Activated CD8-positive, alpha-beta T cell treated with anti-CD3 and anti-CD28 coated beads, Interleukin-2, amount 10 ng/mL, durations not matched to agents 7 days and 5 days (primary cell): ENCODE results near the gene RABGEF1. TPM values are rescaled to one million over a fixed set of nuclear protein-coding genes. Genes with fewer than 3 reads are reported as not detected.
"Not testable (repeated sequence)": the region's sequence is repeated elsewhere in the genome, so short reads cannot be mapped to it uniquely, and the experiment has no call there.

Source experiments
- ATAC-seq: fragments of 150-1000 bp; cut with Tn5 transposase; one replicate; pipeline ENCODE4 v1.10.0; 2021; ENCODE audit warnings: moderate library complexity
- CTCF ChIA-PET: fragments of 350-600 bp; sonication (Branson Sonifier 250); formaldehyde crosslinking; loops from one replicate; lab custom pipeline; 2021; ENCODE audit warnings: antibody characterized with exemption; lab: Charles Lee
- POLR2A ChIA-PET: fragments of 350-600 bp; sonication (Branson Sonifier 250); formaldehyde crosslinking; loops from one replicate; lab custom pipeline; 2021; ENCODE audit warnings: antibody characterized with exemption; lab: Charles Lee
- DNase-seq: peaks from one replicate; pipeline ENCODE4 v3.0.0-alpha.2; 2020
- H3K27ac Mint-ChIP-seq: one replicate; pipeline ENCODE4 v1.8.0; 2021; ENCODE audit warnings: mild to moderate bottlenecking, mixed read lengths
- H3K27me3 Mint-ChIP-seq: one replicate; pipeline ENCODE4 v1.8.0; 2021; ENCODE audit warnings: low read depth, mixed read lengths
- H3K36me3 Mint-ChIP-seq: one replicate; pipeline ENCODE4 v1.8.0; 2021; ENCODE audit warnings: low read depth, mixed read lengths
- H3K4me1 Mint-ChIP-seq: one replicate; pipeline ENCODE4 v1.8.0; 2021; ENCODE audit warnings: low read depth, mixed read lengths
- H3K4me3 Mint-ChIP-seq: one replicate; pipeline ENCODE4 v1.8.0; 2021; ENCODE audit warnings: mild to moderate bottlenecking, mixed read lengths
- H3K9me3 Mint-ChIP-seq: one replicate; pipeline ENCODE4 v1.8.0; 2022; ENCODE audit warnings: mixed read lengths; ENCODE audit not compliant: insufficient read depth
- total RNA-seq, 2 experiments: library from RNA; stranded (reverse); gene quantifications; one replicate each; pipeline ENCODE4 v1.2.3, GENCODE V29; 2021

The RABGEF1 gene
- total RNA-seq, 2 experiments from 2014 or later, result 23.2 to 23.8 TPM

- H3K27me3 Mint-ChIP-seq, H3K27ac Mint-ChIP-seq, DNase-seq, H3K4me3 Mint-ChIP-seq, ATAC-seq, CTCF ChIA-PET, H3K4me1 Mint-ChIP-seq, POLR2A ChIA-PET: not testable (repeated sequence)
- Mint-ChIP-seq H3K9me3 (peaks cover 19% of the 10 kb centered on the region), H3K36me3 (peaks cover 26% of the 10 kb centered on the region)
Measured at GRCh38 chr7:66710752-66711151, 29.8 kb upstream of the RABGEF1 start.

GRCh38 chr7:66713687-66714086 lies 26.8 kb upstream of the RABGEF1 start:
- DNase-seq (no peak), ATAC-seq (no peak)
- peaks cover 13% of the 10 kb centered on the region for H3K9me3 Mint-ChIP-seq
- ChIA-PET CTCF (no interaction called here), POLR2A (no interaction called here)
- no peak overlapping the region for H3K27ac Mint-ChIP-seq
- H3K4me1 Mint-ChIP-seq, result no peaks in the 10 kb centered on the region
- peaks cover 20% of the 10 kb centered on the region for H3K36me3 Mint-ChIP-seq
- H3K4me3 Mint-ChIP-seq, result no peak overlapping the region
- no peaks in the 10 kb centered on the region for H3K27me3 Mint-ChIP-seq

DNA sequence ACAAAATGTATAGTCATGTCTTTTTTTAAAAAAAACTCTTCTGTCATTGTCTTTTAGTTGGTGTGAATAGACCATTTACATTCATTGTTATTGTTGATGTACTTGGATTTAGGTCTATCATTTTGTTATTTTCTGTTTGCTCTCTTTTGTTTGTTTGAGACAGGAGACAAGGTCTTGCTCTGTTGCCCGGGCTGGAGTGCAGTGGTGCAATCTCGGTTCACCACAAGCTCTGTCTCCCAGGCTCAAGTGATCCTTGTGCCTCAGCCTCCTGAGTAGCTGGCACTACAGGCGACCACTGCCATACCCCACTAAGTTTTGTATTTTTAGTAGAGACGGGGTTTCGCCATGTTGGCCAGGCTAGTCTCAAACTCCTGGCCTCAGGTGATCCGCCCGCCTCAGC lies 23.9 kb upstream of the RABGEF1 start:
- CTCF ChIA-PET, H3K4me3 Mint-ChIP-seq, H3K27me3 Mint-ChIP-seq: not testable (repeated sequence)

DNA sequence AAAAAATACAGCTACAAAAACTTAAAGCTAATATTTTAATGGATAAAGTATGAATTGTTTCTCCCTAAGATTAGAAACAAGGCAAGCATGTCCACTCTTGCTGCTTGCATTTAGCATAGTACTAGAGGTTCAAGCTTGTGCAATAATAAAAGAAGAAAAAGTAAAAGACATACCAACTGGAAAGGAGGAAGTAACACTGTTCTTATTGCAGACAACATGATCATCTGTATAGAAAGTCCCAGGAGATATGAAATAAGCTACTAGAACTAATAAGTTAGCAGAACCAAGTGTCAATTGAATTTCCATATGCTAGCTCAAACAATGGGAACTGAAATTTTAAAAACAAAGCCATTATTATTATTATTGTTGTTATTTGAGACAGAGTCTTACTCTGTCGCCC lies 20.0 kb upstream of the RABGEF1 start:
- CTCF ChIA-PET, result no interaction called here

More for the DNA sequence above, 23.9 kb upstream of the RABGEF1 start:
- ATAC-seq, POLR2A ChIA-PET, DNase-seq, H3K4me1 Mint-ChIP-seq, H3K27ac Mint-ChIP-seq: not testable (repeated sequence)
- peaks cover 19% of the 10 kb centered on the region for H3K36me3 Mint-ChIP-seq
- H3K9me3 Mint-ChIP-seq, result peaks cover 13% of the 10 kb centered on the region

GRCh38 chr7:66725843-66726242 lies 14.7 kb upstream of the RABGEF1 start:
- POLR2A ChIA-PET, result interaction anchor here (0.6 kb wide), 1 partner anchor 45 kb away, joined by 3 read pairs; no protein-coding TSS in a partner anchor
- no peak overlapping the region for H3K4me3 Mint-ChIP-seq

More for the DNA sequence above, 20.0 kb upstream of the RABGEF1 start:
- H3K36me3 Mint-ChIP-seq, result peaks cover 19% of the 10 kb centered on the region
- no peaks in the 10 kb centered on the region for H3K4me1 Mint-ChIP-seq
- no peak for ATAC-seq
- H3K9me3 Mint-ChIP-seq, result peaks cover 18% of the 10 kb centered on the region
- DNase-seq, result no peak
- no peak overlapping the region for H3K27ac Mint-ChIP-seq
- POLR2A ChIA-PET, result interaction anchor here (0.6 kb wide), 2 partner anchors 20 to 161 kb away, joined by 3 read pairs; partner anchors contain the start of gene RABGEF1
- no peak overlapping the region for H3K4me3 Mint-ChIP-seq
- H3K27me3 Mint-ChIP-seq, result no peaks in the 10 kb centered on the region

GRCh38 chr7:66727058-66727457 lies 13.5 kb upstream of the RABGEF1 start:
- peaks cover 18% of the 10 kb centered on the region for H3K9me3 Mint-ChIP-seq
- DNase-seq (no peak), ATAC-seq (no peak)
- ChIA-PET CTCF (no interaction called here), POLR2A (no interaction called here)
- no peaks in the 10 kb centered on the region for H3K4me1 Mint-ChIP-seq
- no peaks in the 10 kb centered on the region for H3K27me3 Mint-ChIP-seq
- H3K36me3 Mint-ChIP-seq, result peaks cover 19% of the 10 kb centered on the region
- no peak overlapping the region for H3K27ac Mint-ChIP-seq
- no peak overlapping the region for H3K4me3 Mint-ChIP-seq

More at GRCh38 chr7:66725843-66726242, 14.7 kb upstream of the RABGEF1 start:
- peaks cover 19% of the 10 kb centered on the region for H3K36me3 Mint-ChIP-seq
- peaks cover 18% of the 10 kb centered on the region for H3K9me3 Mint-ChIP-seq
- ATAC-seq (no peak), DNase-seq (no peak)
- H3K4me1 Mint-ChIP-seq, result no peaks in the 10 kb centered on the region
- no peaks in the 10 kb centered on the region for H3K27me3 Mint-ChIP-seq
- H3K27ac Mint-ChIP-seq, result no peak overlapping the region
- CTCF ChIA-PET, result no interaction called here

DNA sequence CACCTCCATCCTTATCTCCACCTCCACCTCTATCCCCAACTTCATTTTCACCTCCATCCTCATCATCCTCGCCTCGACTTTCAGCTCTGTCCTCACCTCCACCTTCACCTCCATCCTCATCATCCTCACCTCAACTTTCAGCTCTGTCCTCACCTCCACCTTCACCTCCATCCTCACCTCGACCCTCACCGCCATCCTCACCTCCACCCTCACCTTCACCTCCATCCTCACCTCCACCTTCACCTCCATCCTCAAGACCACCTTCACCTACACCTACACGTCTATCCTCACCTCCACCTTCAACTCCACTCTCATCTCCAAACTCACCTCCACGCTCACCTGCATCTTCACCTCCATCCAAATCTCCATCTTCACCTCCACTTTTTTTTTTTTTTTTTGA lies 12.0 kb upstream of the RABGEF1 start:
- Mint-ChIP-seq H3K9me3 (peaks cover 15% of the 10 kb centered on the region), H3K4me1 (no peaks in the 10 kb centered on the region), H3K36me3 (peaks cover 15% of the 10 kb centered on the region), H3K4me3 (no peak overlapping the region), H3K27me3 (no peaks in the 10 kb centered on the region), H3K27ac (peak overlapping the region; percentile 29)
- CTCF ChIA-PET, result no interaction called here
- no peak for ATAC-seq
- no peak for DNase-seq
- POLR2A ChIA-PET, result no interaction called here

DNA sequence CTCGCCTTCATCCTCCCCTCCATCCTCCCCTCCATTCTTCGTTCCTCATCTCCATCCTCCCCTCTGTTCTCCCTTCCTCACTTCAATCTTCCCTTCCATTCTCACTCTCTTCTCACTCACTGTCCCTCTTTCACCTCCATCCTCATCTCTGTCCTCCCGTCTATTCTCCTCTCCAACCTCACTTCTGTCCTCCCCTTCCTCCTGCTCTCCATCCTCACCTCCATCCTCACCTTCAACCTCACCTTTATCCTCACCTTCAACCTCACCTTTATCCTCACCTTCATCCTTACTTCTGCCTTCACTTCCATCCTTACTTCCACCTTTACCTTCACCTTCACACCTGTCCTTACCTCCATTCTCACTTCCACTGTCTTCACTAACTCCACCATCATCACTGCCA lies 11.3 kb upstream of the RABGEF1 start:
- Mint-ChIP-seq H3K36me3 (peaks cover 12% of the 10 kb centered on the region), H3K4me1 (no peaks in the 10 kb centered on the region)
- POLR2A ChIA-PET, result no interaction called here

GRCh38 chr7:66731986-66732385 lies 8.5 kb upstream of the RABGEF1 start:
- H3K36me3 Mint-ChIP-seq, result peaks cover 18% of the 10 kb centered on the region
- no peak for DNase-seq
- H3K27me3 Mint-ChIP-seq, result no peaks in the 10 kb centered on the region
- no peak overlapping the region for H3K27ac Mint-ChIP-seq
- no peaks in the 10 kb centered on the region for H3K9me3 Mint-ChIP-seq
- no peak for ATAC-seq
- POLR2A ChIA-PET, result no interaction called here
- no peaks in the 10 kb centered on the region for H3K4me1 Mint-ChIP-seq
- CTCF ChIA-PET, result no interaction called here
- no peak overlapping the region for H3K4me3 Mint-ChIP-seq

More for the DNA sequence above, 11.3 kb upstream of the RABGEF1 start:
- Mint-ChIP-seq H3K9me3 (peaks cover 11% of the 10 kb centered on the region), H3K27ac (no peak overlapping the region), H3K4me3 (no peak overlapping the region), H3K27me3 (no peaks in the 10 kb centered on the region)
- DNase-seq (no peak), ATAC-seq (no peak)
- CTCF ChIA-PET, result no interaction called here

DNA sequence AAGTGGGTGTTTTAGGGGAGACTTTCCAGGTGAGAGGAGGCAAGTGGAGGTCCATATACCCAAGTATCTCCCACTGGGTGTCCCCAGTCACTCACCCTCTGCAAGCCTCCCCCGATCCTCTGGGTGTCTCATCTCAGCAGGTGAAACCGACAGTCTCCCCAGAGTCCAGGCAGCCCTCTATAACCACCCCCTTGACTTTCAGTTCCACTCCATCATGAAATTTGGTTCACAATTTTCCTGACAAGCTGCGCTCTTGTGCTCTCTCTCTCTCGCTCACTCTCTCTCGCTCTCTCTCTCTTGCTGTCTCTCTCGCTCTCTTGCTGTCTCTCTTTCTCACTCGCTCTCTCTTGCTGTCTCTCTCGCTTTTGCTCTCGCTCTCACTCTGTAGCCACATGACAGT lies 8.1 kb upstream of the RABGEF1 start:
- Mint-ChIP-seq H3K4me1 (no peaks in the 10 kb centered on the region), H3K4me3 (no peak overlapping the region), H3K27ac (peak overlapping the region; percentile 2), H3K27me3 (no peaks in the 10 kb centered on the region), H3K9me3 (no peaks in the 10 kb centered on the region), H3K36me3 (peaks cover 21% of the 10 kb centered on the region)
- CTCF ChIA-PET, result no interaction called here
- POLR2A ChIA-PET, result interaction anchor here (0.7 kb wide), 1 partner anchor 181 kb away, joined by 3 read pairs; no protein-coding TSS in a partner anchor
- ATAC-seq (no peak), DNase-seq (no peak)

DNA sequence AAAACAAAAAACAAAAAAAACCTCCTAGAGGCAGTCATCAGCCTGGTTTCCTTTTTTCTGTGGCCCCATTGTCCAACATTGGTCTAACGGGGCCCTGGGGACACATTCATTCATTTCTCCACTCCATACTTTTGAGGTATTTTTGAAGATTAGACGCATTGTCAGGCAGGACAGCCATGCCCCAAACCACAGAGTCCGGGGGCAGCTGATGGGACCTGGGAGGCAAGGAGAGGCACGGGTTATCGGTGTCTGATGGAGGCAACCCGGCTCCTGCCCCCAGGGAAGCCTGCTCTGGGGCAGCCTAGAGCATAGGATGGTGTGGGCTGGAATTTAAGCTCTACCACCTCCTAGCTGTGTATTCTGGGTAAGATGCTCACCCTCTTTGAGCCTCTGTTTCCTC lies 6.5 kb upstream of the RABGEF1 start:
- Mint-ChIP-seq H3K9me3 (no peaks in the 10 kb centered on the region), H3K27me3 (no peaks in the 10 kb centered on the region), H3K4me1 (peaks cover 2% of the 10 kb centered on the region), H3K36me3 (peaks cover 24% of the 10 kb centered on the region), H3K4me3 (no peak overlapping the region), H3K27ac (no peak overlapping the region)
- DNase-seq (no peak), ATAC-seq (no peak)
- ChIA-PET CTCF (no interaction called here), POLR2A (no interaction called here)

- peaks cover 27% of the 10 kb centered on the region for H3K36me3 Mint-ChIP-seq
- DNase-seq (no peak), ATAC-seq (no peak)
- H3K9me3 Mint-ChIP-seq, result no peaks in the 10 kb centered on the region
- POLR2A ChIA-PET, result no interaction called here
- CTCF ChIA-PET, result no interaction called here
- no peak overlapping the region for H3K4me3 Mint-ChIP-seq
- no peak overlapping the region for H3K27ac Mint-ChIP-seq
- H3K27me3 Mint-ChIP-seq, result no peaks in the 10 kb centered on the region
- peaks cover 6% of the 10 kb centered on the region for H3K4me1 Mint-ChIP-seq
Measured at GRCh38 chr7:66735154-66735553, 5.4 kb upstream of the RABGEF1 start.

DNA sequence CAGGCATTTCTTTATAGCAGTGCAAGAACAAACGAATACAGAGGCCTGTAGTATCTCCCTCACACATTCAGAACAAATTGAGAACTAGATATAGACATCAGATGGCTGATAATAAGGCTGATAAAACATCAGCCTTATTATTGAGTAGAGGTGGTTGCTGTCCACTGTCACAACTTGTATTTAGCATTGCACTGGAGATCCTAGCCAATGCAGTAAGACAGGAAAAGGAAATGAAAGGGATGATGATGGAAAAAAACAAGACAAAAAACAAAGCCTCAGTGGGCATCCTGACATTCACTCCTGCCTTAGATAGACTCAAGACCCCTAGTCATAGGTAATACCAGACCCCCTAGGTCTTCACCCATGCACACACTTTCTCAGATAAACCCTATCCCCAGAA lies 4.7 kb upstream of the RABGEF1 start:
- Mint-ChIP-seq H3K4me1 (peaks cover 6% of the 10 kb centered on the region), H3K27me3 (no peaks in the 10 kb centered on the region), H3K27ac (peak overlapping the region; percentile 41), H3K9me3 (no peaks in the 10 kb centered on the region), H3K36me3 (peaks cover 28% of the 10 kb centered on the region), H3K4me3 (no peak overlapping the region)
- ChIA-PET CTCF (no interaction called here), POLR2A (no interaction called here)
- ATAC-seq (no peak), DNase-seq (no peak)
